ENCODE results near the gene CUEDC2. TPM values are rescaled to one million over a fixed set of nuclear protein-coding genes. Genes with fewer than 3 reads are reported as not detected.

Gene CUEDC2
- total RNA-seq, 1 experiment from 2014 or later, result 38.1 TPM

GRCh38 chr10:102475451-102476040, 43.2 kb upstream of the CUEDC2 start:
- CTCF ChIA-PET, result no interaction called here
- no peak overlapping the region for H3K27ac Mint-ChIP-seq (ENCODE audit: unreplicated experiment)
- BruUV-seq (replicated peaks), result no TSS peak
- no peaks in the 10 kb centered on the region for H3K4me1 Mint-ChIP-seq (ENCODE audit: low read depth, unreplicated experiment)
- no peak for DNase-seq
- H3K36me3 Mint-ChIP-seq (ENCODE audit: insufficient read depth, unreplicated experiment), result peaks cover 31% of the 10 kb centered on the region
- H3K4me3 Mint-ChIP-seq (ENCODE audit: low read depth, unreplicated experiment), result no peak overlapping the region
- no peaks in the 10 kb centered on the region for H3K27me3 Mint-ChIP-seq (ENCODE audit: unreplicated experiment)
- TF ChIP-seq CTCF (IDR thresholded peaks at IDR 0.05; ENCODE audit: unreplicated experiment), result no peak
- intact Hi-C loops (cut with micrococcal nuclease; ENCODE audit: unreplicated experiment), result no loop called here
- no peaks in the 10 kb centered on the region for H3K9me3 Mint-ChIP-seq (ENCODE audit: low read depth, unreplicated experiment)

- CTCF ChIA-PET, result no interaction called here
Measured at GRCh38 chr10:102473445-102474331, 41.3 kb upstream of the CUEDC2 start.

GRCh38 chr10:102470579-102471546, 38.5 kb upstream of the CUEDC2 start:
- CTCF ChIA-PET, result interaction anchor here (0.6 kb wide), 1 partner anchor 40 kb away, joined by 3 read pairs; no protein-coding TSS in a partner anchor
- TF ChIP-seq CTCF (IDR thresholded peaks at IDR 0.05; ENCODE audit: unreplicated experiment), result no peak
- Mint-ChIP-seq H3K4me1 (ENCODE audit: low read depth, unreplicated experiment) (no peaks in the 10 kb centered on the region), H3K9me3 (ENCODE audit: low read depth, unreplicated experiment) (no peaks in the 10 kb centered on the region), H3K27me3 (ENCODE audit: unreplicated experiment) (no peaks in the 10 kb centered on the region), H3K4me3 (ENCODE audit: low read depth, unreplicated experiment) (no peak overlapping the region), H3K36me3 (ENCODE audit: insufficient read depth, unreplicated experiment) (peaks cover 13% of the 10 kb centered on the region), H3K27ac (ENCODE audit: unreplicated experiment) (no peak overlapping the region)
- DNase-seq, result no peak
- intact Hi-C loops (cut with micrococcal nuclease; ENCODE audit: unreplicated experiment), result no loop called here
- BruUV-seq (replicated peaks), result no TSS peak

More at GRCh38 chr10:102473445-102474331, 41.3 kb upstream of the CUEDC2 start:
- BruUV-seq (replicated peaks), result no TSS peak
- H3K36me3 Mint-ChIP-seq (ENCODE audit: insufficient read depth, unreplicated experiment), result peaks cover 20% of the 10 kb centered on the region
- H3K9me3 Mint-ChIP-seq (ENCODE audit: low read depth, unreplicated experiment), result no peaks in the 10 kb centered on the region
- H3K27ac Mint-ChIP-seq (ENCODE audit: unreplicated experiment), result peak overlapping the region; percentile 11
- no peak for TF ChIP-seq CTCF (IDR thresholded peaks at IDR 0.05; ENCODE audit: unreplicated experiment)
- H3K4me1 Mint-ChIP-seq (ENCODE audit: low read depth, unreplicated experiment), result no peaks in the 10 kb centered on the region
- no peak for DNase-seq
- intact Hi-C loops (cut with micrococcal nuclease; ENCODE audit: unreplicated experiment), result no loop called here
- no peak overlapping the region for H3K4me3 Mint-ChIP-seq (ENCODE audit: low read depth, unreplicated experiment)
- no peaks in the 10 kb centered on the region for H3K27me3 Mint-ChIP-seq (ENCODE audit: unreplicated experiment)

- Mint-ChIP-seq H3K4me3 (ENCODE audit: low read depth, unreplicated experiment) (no peak overlapping the region), H3K27ac (ENCODE audit: unreplicated experiment) (no peak overlapping the region), H3K9me3 (ENCODE audit: low read depth, unreplicated experiment) (no peaks in the 10 kb centered on the region), H3K36me3 (ENCODE audit: insufficient read depth, unreplicated experiment) (no peaks in the 10 kb centered on the region), H3K27me3 (ENCODE audit: unreplicated experiment) (no peaks in the 10 kb centered on the region), H3K4me1 (ENCODE audit: low read depth, unreplicated experiment) (peaks cover 3% of the 10 kb centered on the region)
- no peak for DNase-seq
- no TSS peak for BruUV-seq (replicated peaks)
- TF ChIP-seq CTCF (IDR thresholded peaks at IDR 0.05; ENCODE audit: unreplicated experiment), result no peak
- CTCF ChIA-PET, result interaction anchor here (0.7 kb wide), 1 partner anchor 36 kb away, joined by 4 read pairs; the partner anchor contains the start of gene CUEDC2
- intact Hi-C loops (cut with micrococcal nuclease; ENCODE audit: unreplicated experiment), result no loop called here
Measured at GRCh38 chr10:102468683-102469082, 36.3 kb upstream of the CUEDC2 start.

Measured in Calu3 (cell line).